ENCODE results near the gene RAB4A.
"Not testable (repeated sequence)": the region's sequence is repeated elsewhere in the genome, so short reads cannot be mapped to it uniquely, and the experiment has no call there.

Gene RAB4A

GRCh38 chr1:229272164-229273158 is 1.6 kb downstream of the RAB4A start:
- peak; percentile 31 for DNase-seq (ENCODE audit: low spot score)

GRCh38 chr1:229273507-229274232 is 2.8 kb downstream of the RAB4A start:
- peak; percentile 29 for DNase-seq (ENCODE audit: low spot score)

- DNase-seq (ENCODE audit: low spot score), result no peak
Observed at GRCh38 chr1:229275005-229275404, 4.1 kb downstream of the RAB4A start.

- no peak for DNase-seq (ENCODE audit: low spot score)
Observed at GRCh38 chr1:229278120-229278741, 7.3 kb downstream of the RAB4A start.

- DNase-seq (ENCODE audit: low spot score), result no peak
Observed at GRCh38 chr1:229279242-229279641, 8.3 kb downstream of the RAB4A start.

GRCh38 chr1:229280037-229280828 is 9.3 kb downstream of the RAB4A start:
- DNase-seq (ENCODE audit: low spot score), result no peak

GRCh38 chr1:229280921-229281320 is 10.0 kb downstream of the RAB4A start:
- no peak for DNase-seq (ENCODE audit: low spot score)

GRCh38 chr1:229281339-229281926 is 10.5 kb downstream of the RAB4A start:
- no peak for DNase-seq (ENCODE audit: low spot score)

- DNase-seq (ENCODE audit: low spot score), result no peak
Observed at GRCh38 chr1:229282295-229282823, 11.4 kb downstream of the RAB4A start.

- no peak for DNase-seq (ENCODE audit: low spot score)
Observed at GRCh38 chr1:229283183-229283611, 12.3 kb downstream of the RAB4A start.

GRCh38 chr1:229284887-229285286 is 14.0 kb downstream of the RAB4A start:
- DNase-seq (ENCODE audit: low spot score), result no peak

- no peak for DNase-seq (ENCODE audit: low spot score)
Observed at GRCh38 chr1:229285440-229285839, 14.5 kb downstream of the RAB4A start.

GRCh38 chr1:229286099-229286766 is 15.3 kb downstream of the RAB4A start:
- DNase-seq (ENCODE audit: low spot score), result no peak

- DNase-seq (ENCODE audit: low spot score), result no peak
Observed at GRCh38 chr1:229287267-229287666, 16.4 kb downstream of the RAB4A start.

- DNase-seq (ENCODE audit: low spot score), result no peak
Observed at GRCh38 chr1:229288516-229288915, 17.6 kb downstream of the RAB4A start.

- not testable (repeated sequence) for DNase-seq (ENCODE audit: low spot score)
Observed at GRCh38 chr1:229291686-229292085, 20.8 kb downstream of the RAB4A start.

- DNase-seq (ENCODE audit: low spot score), result no peak
Observed at GRCh38 chr1:229293528-229294204, 22.8 kb downstream of the RAB4A start.

GRCh38 chr1:229295745-229296144 is 24.8 kb downstream of the RAB4A start:
- DNase-seq (ENCODE audit: low spot score), result no peak

- DNase-seq (ENCODE audit: low spot score), result peak; percentile 86
Observed at GRCh38 chr1:229296541-229296941, 25.6 kb downstream of the RAB4A start.

GRCh38 chr1:229297746-229298145 is 26.8 kb downstream of the RAB4A start:
- no peak for DNase-seq (ENCODE audit: low spot score)
